CD4-positive, alpha-beta T cell treated with Interleukin-2 at 100 ng/mL for 4 hours (primary cell): ENCODE data around the gene SYDE2.

ENCODE experiments used
- DNase-seq: peaks from one replicate; pipeline ENCODE4 v3.0.0-alpha.2; 2020; ENCODE audit warnings: low spot score

Gene SYDE2

DNA sequence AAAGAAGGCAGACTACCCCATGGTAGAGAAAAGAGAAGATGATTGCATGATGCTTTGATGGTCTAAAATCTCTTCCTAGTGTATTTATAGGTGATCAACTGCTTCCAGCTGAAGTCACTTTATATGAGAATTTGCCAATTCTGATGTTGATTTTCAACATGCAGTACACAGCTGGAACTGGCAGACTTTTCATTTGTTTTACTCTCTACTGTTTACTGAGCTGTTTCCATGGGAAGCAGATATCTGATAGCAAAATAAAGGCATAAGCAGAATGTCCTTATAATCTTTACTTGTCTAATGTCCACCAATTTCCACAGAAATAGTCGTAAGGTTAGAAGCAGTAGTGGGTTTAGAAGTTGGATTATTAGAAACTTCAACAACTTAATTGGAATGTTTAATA, 74.9 kb downstream of the SYDE2 start:
- no peak for DNase-seq

GRCh38 chr1:85124091-85124490, 76.7 kb downstream of the SYDE2 start:
- no peak for DNase-seq

GRCh38 chr1:85122169-85122568, 78.6 kb downstream of the SYDE2 start:
- DNase-seq = no peak

- no peak for DNase-seq
Observed at GRCh38 chr1:85121744-85122143, 79.1 kb downstream of the SYDE2 start.

DNA sequence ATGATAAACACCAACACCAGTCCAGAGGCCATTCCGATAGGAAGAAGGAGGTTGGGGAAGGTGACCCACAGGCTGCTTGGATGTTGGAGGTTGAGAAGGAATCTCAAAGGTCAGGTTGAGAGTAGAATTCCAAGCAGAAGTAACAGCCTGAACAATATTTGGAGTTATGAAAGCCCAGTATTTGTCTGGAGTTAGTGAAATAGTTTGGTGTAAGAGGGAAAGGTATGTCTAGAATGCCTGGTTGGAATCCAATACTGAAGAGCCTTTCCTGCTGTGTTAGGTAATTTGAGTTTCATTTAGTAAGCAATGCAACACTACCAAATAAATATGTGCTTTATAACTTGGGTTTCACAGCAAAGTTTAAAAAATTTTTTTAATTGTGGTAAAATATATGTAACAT, 82.1 kb downstream of the SYDE2 start:
- DNase-seq = no peak

GRCh38 chr1:85116856-85117255, 84.0 kb downstream of the SYDE2 start:
- no peak for DNase-seq

DNA sequence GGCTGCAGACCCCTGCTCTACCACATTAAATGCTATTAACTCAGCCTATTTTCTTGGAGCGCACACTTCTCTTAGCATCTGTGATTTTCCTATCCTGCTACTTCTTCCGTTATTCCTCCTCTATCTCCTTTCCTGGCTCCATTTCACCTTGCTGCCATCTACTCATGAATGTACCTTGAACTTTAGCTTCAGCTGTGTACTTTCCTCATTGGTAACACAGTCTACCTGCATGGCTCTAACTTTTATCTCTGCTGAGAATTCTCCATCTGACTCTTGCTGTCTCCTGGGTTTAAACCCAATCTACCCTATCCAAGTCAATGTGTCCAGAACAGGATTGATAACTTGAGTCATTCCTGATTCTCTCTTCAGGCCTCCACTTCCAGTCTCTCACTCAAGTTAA, 84.9 kb downstream of the SYDE2 start:
- no peak for DNase-seq

DNA sequence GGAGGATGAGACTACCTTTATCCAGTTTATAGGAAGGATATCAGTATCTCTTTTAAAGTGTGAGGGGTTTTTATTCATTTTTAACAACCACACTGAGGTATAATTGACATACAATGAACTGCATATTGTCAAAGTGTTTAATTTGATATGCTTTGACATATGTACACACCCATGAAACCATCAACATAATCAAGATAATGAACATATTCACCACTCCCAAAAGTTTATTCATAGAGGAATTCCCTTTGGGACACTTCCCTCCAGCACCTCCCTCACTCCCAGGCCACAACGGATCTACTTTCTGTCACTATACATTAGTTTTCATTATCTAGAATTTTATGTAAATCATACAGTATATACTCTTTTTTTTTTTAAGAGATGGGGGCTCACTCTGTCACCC, 89.1 kb downstream of the SYDE2 start:
- no peak for DNase-seq

- DNase-seq = peak; percentile 34
Observed at GRCh38 chr1:85109475-85109874, 91.3 kb downstream of the SYDE2 start.
